ENCODE results near the gene RXRA.
"Not testable (repeated sequence)": the region's sequence is repeated elsewhere in the genome, so short reads cannot be mapped to it uniquely, and the experiment has no call there.

Gene RXRA

DNA sequence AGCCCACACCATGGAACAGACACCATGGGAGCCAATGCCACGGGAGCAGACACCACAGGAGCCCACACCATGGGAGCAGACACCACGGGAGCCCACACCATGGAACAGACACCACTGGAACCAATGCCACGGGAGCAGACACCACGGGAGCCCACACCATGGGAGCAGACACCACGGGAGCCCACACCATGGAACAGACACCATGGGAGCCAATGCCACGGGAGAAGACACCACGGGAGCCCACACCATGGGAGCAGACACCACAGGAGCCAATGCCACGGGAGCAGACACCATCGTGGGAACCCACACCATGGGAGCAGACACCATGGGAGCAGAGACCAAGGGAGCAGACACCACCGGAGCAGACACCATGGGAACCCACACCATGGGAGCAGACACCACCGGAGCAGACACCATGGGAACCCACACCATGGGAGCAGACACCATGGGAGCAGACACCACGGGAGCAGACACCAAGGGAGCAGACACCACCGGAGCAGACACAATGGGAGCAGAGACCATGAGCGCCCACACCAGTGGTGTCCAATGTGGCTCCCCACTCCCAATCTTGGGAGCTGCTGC is 17.5 kb upstream of the RXRA start:
- not testable (repeated sequence) for DNase-seq (ENCODE audit: low read depth in 2 of 2)

DNA sequence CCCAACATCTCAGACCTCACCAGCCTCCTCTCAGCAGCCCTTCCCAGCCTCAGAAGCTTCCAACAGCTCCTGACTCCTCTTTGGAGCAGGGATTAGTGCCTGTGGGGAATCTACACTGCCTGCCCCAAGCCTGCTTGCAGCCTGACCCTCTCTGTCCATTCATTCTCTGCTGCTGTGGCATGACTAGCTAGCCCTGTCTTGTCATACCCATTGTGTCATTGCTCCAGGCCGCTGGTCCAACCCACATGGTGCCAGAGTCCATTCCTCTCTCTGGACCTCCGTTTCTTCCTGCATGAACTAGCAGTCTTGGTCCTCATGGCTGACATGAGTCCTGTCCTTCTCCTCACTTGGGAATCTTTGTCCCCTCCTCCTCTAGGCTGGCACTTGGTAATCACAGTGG is 12.8 kb upstream of the RXRA start:
- no peak for DNase-seq (ENCODE audit: low read depth in 2 of 2)

GRCh38 chr9:134314039-134314949 is 12.0 kb upstream of the RXRA start:
- DNase-seq (ENCODE audit: low read depth in 2 of 2): no peak

- DNase-seq (ENCODE audit: low read depth in 2 of 2): no peak
These were observed 11.1 kb upstream of the RXRA start for GRCh38 chr9:134314950-134315715.

GRCh38 chr9:134315716-134316448 is 10.4 kb upstream of the RXRA start:
- no peak for DNase-seq (ENCODE audit: low read depth in 2 of 2)

GRCh38 chr9:134316449-134317160 is 9.7 kb upstream of the RXRA start:
- DNase-seq (ENCODE audit: low read depth in 2 of 2): no peak

- DNase-seq (ENCODE audit: low read depth in 2 of 2): no peak
These were observed 8.9 kb upstream of the RXRA start for GRCh38 chr9:134317400-134317789.

DNA sequence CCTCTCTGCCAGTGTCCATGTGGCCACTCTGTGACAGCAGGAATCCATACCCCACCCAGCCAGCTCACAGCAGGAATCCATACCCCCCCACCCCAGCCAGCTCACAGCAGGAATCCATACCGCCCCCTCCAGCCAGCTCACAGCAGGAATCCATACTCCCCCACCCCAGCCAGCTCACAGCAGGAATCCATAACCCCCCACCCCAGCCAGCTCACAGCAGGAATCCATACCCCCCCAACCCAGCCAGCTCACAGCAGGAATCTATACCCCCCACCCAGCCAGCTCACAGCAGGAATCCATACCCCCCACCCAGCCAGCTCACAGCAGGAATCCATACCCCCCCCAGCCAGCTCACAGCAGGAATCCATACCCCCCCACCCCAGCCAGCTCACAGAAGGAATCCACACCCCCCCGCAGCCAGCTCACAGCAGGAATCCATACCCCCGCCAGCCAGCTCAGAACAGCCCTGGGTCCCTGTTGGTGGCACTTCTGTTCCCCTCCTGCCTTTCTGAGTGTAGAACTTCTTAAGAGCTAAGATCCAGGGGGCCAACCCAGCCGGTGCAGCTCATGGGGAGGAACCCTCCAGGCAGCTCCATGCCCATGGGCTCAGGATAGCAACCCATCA is 8.4 kb upstream of the RXRA start:
- DNase-seq (ENCODE audit: low read depth in 2 of 2): no peak

GRCh38 chr9:134318481-134318891 is 7.8 kb upstream of the RXRA start:
- DNase-seq (ENCODE audit: low read depth in 2 of 2): no peak

DNA sequence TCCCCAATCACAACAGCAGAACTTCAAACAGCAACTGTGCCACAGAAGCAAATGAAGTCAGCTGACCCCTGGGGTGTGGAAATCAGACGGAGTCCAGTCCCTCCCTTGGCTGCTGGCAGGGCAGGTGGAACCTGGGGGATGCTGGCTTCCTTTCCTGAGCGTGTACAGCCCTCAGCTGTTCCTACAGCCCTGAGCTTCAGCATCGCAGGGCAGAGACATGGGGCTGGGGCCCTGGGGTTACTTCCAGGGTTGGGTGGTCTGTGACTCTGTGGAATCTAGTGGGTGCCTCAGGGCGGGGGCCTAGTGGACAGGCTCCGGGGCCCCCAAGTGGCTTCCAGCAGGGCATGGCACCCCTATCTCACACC is 7.3 kb upstream of the RXRA start:
- no peak for DNase-seq (ENCODE audit: low read depth in 2 of 2)

- DNase-seq (ENCODE audit: low read depth in 2 of 2): no peak
These were observed 6.7 kb upstream of the RXRA start for GRCh38 chr9:134319306-134320125.

GRCh38 chr9:134320126-134320867 is 6.0 kb upstream of the RXRA start:
- no peak for DNase-seq (ENCODE audit: low read depth in 2 of 2)

GRCh38 chr9:134320868-134321471 is 5.3 kb upstream of the RXRA start:
- no peak for DNase-seq (ENCODE audit: low read depth in 2 of 2)

DNA sequence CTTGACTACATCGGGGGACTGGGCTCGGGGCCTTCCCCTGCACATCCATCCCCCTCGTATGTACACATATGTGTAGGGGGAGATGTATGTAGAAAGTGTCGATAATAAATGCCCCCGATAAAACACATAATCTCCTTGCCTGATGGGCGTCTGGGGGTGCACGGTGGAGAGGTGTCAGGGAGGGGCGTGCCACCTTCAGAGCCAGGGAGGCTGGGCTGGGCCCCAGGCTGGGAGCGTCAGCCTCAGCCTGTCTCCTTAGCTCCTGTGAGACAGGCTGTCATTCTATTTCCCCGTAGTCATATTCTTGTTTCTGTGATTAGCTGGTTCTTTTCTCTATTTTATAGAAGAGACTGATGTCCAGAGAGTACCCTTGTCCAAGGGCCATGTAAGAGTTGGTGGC is 4.7 kb upstream of the RXRA start:
- DNase-seq (ENCODE audit: low read depth in 2 of 2): no peak

DNA sequence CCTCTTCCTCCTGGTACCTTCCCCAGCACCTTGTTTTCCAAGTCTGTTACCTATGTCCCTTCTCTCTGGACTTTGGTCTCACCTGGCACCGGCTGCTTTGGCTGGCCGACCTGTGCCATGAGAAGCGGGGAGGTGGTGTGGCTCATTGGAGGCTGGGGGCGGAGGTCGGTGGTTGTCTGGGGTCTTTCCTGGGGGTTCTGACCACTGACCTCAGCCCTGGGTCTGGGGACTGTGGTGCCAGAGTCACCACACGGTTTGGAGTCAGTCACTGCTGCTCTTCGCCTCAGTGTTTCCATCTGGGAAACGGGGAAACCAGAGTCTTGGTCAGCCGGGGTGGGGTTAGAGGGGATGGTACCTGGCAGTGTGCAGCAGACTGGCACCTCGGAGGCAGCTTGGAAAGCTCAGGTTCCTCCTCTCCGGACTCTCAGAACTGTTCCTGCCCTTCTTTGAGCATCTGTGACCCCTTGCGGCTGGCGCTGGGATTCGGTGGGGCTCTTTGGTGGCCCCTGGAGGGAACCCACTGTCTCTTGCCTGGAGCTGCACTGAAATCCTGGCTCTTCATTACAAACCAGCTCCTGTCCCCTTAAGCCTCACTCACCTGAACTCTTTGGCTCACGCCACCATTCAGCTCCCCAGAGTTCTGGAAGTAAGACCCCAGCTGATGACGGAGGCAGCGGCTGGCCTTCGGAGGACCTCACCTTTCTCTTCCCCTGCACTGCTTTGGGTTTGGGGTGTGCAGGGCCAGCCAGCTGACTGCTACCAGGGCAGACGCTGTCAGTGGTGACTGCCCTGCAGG is 4.1 kb upstream of the RXRA start:
- DNase-seq (ENCODE audit: low read depth in 2 of 2): no peak

- DNase-seq (ENCODE audit: low read depth in 2 of 2): no peak
These were observed 3.4 kb upstream of the RXRA start for GRCh38 chr9:134322781-134323241.

GRCh38 chr9:134323741-134324358 is 2.4 kb upstream of the RXRA start:
- DNase-seq (ENCODE audit: low read depth in 2 of 2): no peak
